AG09309 (cell line): ENCODE results near the gene TTLL1.
A peak's percentile ranks its signal among the peaks of the same experiment; 100 is the strongest.

Experiments used
- DNase-seq: peaks from one replicate; pipeline ENCODE4 v3.0.0-alpha.2; 2010; ENCODE audit warnings: low read depth
- H3K4me3 ChIP-seq: 2 replicates; pipeline ENCODE4 v1.5.1; 2011; ENCODE audit warnings: mild to moderate bottlenecking, low read depth, low read length, moderate library complexity; ENCODE audit not compliant: control insufficient read depth
- CTCF ChIP-seq: IDR thresholded peaks from 2 replicates; pipeline ENCODE4 v1.5.1; 2011; ENCODE audit warnings: mild to moderate bottlenecking, low read depth, low read length, inconsistent platforms; ENCODE audit not compliant: insufficient read depth, control insufficient read depth; ENCODE audit errors: missing control alignments

TTLL1 gene

GRCh38 chr22:42992092-42992491 is 97.1 kb downstream of the TTLL1 start:
- H3K4me3 ChIP-seq = no peak overlapping the region
- DNase-seq = no peak
- no peak for TF ChIP-seq CTCF

GRCh38 chr22:42991010-42991651 is 98.1 kb downstream of the TTLL1 start:
- DNase-seq = peak; percentile 55
- H3K4me3 ChIP-seq = no peak overlapping the region

GRCh38 chr22:42990131-42990838 is 98.9 kb downstream of the TTLL1 start:
- peak; percentile 80 for DNase-seq
- H3K4me3 ChIP-seq = no peak overlapping the region
- peak; percentile 71 for TF ChIP-seq CTCF

More at GRCh38 chr22:42991010-42991651, 98.1 kb downstream of the TTLL1 start:
- TF ChIP-seq CTCF = no peak
